ENCODE data around the gene SDK2.

DNA sequence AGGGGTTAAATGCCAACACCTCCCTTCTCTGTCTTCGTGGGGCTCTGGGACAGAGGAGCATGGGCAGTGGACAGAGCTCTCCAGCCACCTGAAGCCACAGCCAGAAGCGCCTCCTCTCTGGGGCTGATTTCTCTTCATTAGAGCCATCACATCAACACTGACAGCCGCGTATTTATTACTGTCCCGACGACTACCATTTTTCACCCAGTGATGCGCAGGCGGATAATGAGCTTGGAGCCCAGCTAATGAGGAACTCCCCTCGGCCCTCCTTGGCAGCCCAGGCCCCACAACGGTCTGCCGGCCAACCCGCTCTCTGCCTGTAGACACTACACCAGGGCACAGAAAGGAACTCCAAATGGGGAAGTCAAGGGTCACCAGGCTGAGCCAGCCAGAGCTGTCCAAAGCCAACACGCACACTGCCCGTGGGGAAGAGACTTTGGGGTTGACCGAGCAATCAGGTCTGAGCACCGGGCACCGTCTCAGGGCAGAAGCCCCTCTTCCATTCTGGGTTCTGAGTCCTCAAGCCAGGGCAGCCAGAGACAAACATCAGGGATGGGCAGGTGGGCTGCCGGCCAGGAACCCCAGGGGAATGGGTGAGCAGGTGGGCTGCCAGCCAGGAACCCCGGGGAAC lies 13.2 kb downstream of the SDK2 start:
- TF ChIP-seq, protein P1, sequence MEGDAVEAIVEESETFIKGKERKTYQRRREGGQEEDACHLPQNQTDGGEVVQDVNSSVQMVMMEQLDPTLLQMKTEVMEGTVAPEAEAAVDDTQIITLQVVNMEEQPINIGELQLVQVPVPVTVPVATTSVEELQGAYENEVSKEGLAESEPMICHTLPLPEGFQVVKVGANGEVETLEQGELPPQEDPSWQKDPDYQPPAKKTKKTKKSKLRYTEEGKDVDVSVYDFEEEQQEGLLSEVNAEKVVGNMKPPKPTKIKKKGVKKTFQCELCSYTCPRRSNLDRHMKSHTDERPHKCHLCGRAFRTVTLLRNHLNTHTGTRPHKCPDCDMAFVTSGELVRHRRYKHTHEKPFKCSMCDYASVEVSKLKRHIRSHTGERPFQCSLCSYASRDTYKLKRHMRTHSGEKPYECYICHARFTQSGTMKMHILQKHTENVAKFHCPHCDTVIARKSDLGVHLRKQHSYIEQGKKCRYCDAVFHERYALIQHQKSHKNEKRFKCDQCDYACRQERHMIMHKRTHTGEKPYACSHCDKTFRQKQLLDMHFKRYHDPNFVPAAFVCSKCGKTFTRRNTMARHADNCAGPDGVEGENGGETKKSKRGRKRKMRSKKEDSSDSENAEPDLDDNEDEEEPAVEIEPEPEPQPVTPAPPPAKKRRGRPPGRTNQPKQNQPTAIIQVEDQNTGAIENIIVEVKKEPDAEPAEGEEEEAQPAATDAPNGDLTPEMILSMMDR (IDR thresholded peaks at IDR 0.05; ENCODE audit: low read length): no peak
- TF ChIP-seq EZH2 (optimal IDR thresholded peaks at IDR 0.05; ENCODE audit: low read depth, low read length): no peak

Data from MM.1S (cell line).